ENCODE data around the gene METTL21C.

DNA sequence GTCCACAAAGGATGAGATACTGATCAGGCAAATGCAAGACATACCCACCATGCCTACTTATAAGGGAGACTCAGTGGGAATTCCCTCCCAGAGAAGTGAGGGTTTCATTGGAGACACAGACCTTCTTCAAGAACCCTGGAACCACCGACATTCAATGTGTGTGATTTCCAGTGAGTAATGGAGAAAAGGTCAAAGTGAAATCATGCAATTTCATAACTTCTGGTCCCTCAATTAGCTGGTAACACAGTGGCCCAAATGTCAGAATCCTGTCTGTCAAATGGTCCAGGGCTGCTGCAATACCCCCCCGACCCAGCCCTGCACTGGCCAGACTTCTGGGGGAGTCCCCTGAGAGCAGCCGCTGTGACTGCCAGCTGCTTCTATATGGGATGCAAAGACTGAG lies 4.7 kb upstream of the METTL21C start:
- TF ChIP-seq, protein P1, sequence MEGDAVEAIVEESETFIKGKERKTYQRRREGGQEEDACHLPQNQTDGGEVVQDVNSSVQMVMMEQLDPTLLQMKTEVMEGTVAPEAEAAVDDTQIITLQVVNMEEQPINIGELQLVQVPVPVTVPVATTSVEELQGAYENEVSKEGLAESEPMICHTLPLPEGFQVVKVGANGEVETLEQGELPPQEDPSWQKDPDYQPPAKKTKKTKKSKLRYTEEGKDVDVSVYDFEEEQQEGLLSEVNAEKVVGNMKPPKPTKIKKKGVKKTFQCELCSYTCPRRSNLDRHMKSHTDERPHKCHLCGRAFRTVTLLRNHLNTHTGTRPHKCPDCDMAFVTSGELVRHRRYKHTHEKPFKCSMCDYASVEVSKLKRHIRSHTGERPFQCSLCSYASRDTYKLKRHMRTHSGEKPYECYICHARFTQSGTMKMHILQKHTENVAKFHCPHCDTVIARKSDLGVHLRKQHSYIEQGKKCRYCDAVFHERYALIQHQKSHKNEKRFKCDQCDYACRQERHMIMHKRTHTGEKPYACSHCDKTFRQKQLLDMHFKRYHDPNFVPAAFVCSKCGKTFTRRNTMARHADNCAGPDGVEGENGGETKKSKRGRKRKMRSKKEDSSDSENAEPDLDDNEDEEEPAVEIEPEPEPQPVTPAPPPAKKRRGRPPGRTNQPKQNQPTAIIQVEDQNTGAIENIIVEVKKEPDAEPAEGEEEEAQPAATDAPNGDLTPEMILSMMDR (IDR thresholded peaks at IDR 0.05), result no peak
- TF ChIP-seq POLR2A (IDR thresholded peaks at IDR 0.05), result no peak
